B cell (primary cell): ENCODE results near the gene SPATA6L.

Experiments used
- CTCF ChIP-seq: fragments of 200-600 bp; IDR thresholded peaks from one replicate; pipeline ENCODE4 v1.8.0; 2022; ENCODE audit warnings: antibody characterized with exemption, mild to moderate bottlenecking
- EZH2 ChIP-seq: IDR thresholded peaks from 2 replicates; pipeline ENCODE4 v1.6.1; 2012; ENCODE audit warnings: borderline replicate concordance, low read depth, mild to moderate bottlenecking, moderate library complexity, low read length; ENCODE audit not compliant: insufficient read depth, poor library complexity, severe bottlenecking

- TF ChIP-seq CTCF (no peak), EZH2 (no peak)
These were observed 3.1 kb downstream of the SPATA6L start for GRCh38 chr9:4662989-4663792.
